IMR-90 (cell line): ENCODE results near the gene TEX38. TPM values are rescaled to one million over a fixed set of nuclear protein-coding genes. Genes with fewer than 3 reads are reported as not detected.

ENCODE experiments used
- ATAC-seq: fragments of 200-7000 bp; cut with Tn5 transposase; 2 replicates; pipeline ENCODE4 v1.9.1; 2020; ENCODE audit warnings: low read depth, mild to moderate bottlenecking, moderate library complexity
- BruUV-seq: library from RNA; stranded (reverse); fragments of 400-500 nt; replicated peaks from 2 replicates; lab custom pipeline; 2021; lab: Mats Ljungman, UMichigan
- CTCF ChIA-PET: fragments of 300-600 bp; formaldehyde crosslinking; extraction: SDS; loops from one replicate; lab custom pipeline; 2021; ENCODE audit warnings: antibody characterized with exemption; lab: Yijun Ruan, JAX
- POLR2A ChIA-PET: fragments of 300-600 bp; sonication (Branson Sonifier 250); formaldehyde crosslinking; loops from one replicate; lab custom pipeline; 2022; ENCODE audit warnings: antibody characterized with exemption; ENCODE audit not compliant: unreplicated experiment; lab: Charles Lee
- DNase-seq: peaks from one replicate; pipeline ENCODE4 v3.0.0; 2013
- H2AFZ ChIP-seq: replicated peaks from 2 replicates; pipeline ENCODE3; 2013; ENCODE audit warnings: low read length, mild to moderate bottlenecking; ENCODE audit not compliant: poor library complexity
- H2AK5ac ChIP-seq: 2 replicates; pipeline ENCODE4 v1.6.1; 2013; ENCODE audit warnings: low read depth, low read length, inconsistent platforms
- H2AK9ac ChIP-seq: replicated peaks from 2 replicates; pipeline ENCODE3; 2013; ENCODE audit warnings: mild to moderate bottlenecking, low read depth, low read length, moderate library complexity; ENCODE audit not compliant: poor library complexity
- H2BK120ac ChIP-seq: 2 replicates; pipeline ENCODE4 v1.6.1; 2013; ENCODE audit warnings: low read depth, low read length, inconsistent platforms
- H2BK15ac ChIP-seq: 3 replicates; pipeline ENCODE4 v1.6.1; 2013; ENCODE audit warnings: low read depth, low read length, inconsistent platforms
- H2BK20ac ChIP-seq: 2 replicates; pipeline ENCODE4 v1.6.1; 2013; ENCODE audit warnings: low read depth, mild to moderate bottlenecking, inconsistent platforms, low read length, moderate library complexity
- H2BK5ac ChIP-seq: 2 replicates; pipeline ENCODE4 v1.6.1; 2013; ENCODE audit warnings: mild to moderate bottlenecking, low read depth, low read length, inconsistent platforms; ENCODE audit not compliant: poor library complexity, severe bottlenecking
- H3K14ac ChIP-seq: replicated peaks from 2 replicates; pipeline ENCODE4 v1.6.1; 2013; ENCODE audit warnings: low read depth, low read length, inconsistent platforms
- H3K18ac ChIP-seq: 2 replicates; pipeline ENCODE4 v1.6.1; 2013; ENCODE audit warnings: low read depth, low read length, control low read depth
- H3K23ac ChIP-seq: 2 replicates; pipeline ENCODE4 v1.6.1; 2013; ENCODE audit warnings: low read depth, low read length, inconsistent platforms
- H3K27ac ChIP-seq: 2 replicates; pipeline ENCODE4 v1.5.1; 2013; ENCODE audit warnings: mild to moderate bottlenecking, control low read depth, low read length; ENCODE audit not compliant: insufficient read depth
- H3K27me3 ChIP-seq: 2 replicates; pipeline ENCODE4 v1.6.1; 2013; ENCODE audit warnings: low read length; ENCODE audit not compliant: control insufficient read depth, insufficient read depth
- H3K36me3 ChIP-seq: 2 replicates; pipeline ENCODE4 v1.6.1; 2013; ENCODE audit warnings: low read length, mixed read lengths; ENCODE audit not compliant: control insufficient read depth, insufficient read depth
- H3K4ac ChIP-seq: 2 replicates; pipeline ENCODE4 v1.6.1; 2013; ENCODE audit warnings: low read depth, low read length, inconsistent platforms
- H3K4me1 ChIP-seq: 2 replicates; pipeline ENCODE4 v1.6.1; 2013; ENCODE audit warnings: low read length, mixed read lengths; ENCODE audit not compliant: control insufficient read depth, insufficient read depth
- H3K4me2 ChIP-seq: 2 replicates; pipeline ENCODE4 v1.6.1; 2013; ENCODE audit warnings: low read depth, mild to moderate bottlenecking, control low read depth, low read length, moderate library complexity
- H3K4me3 ChIP-seq: 2 replicates; pipeline ENCODE4 v1.5.1; 2013; ENCODE audit warnings: low read depth, mild to moderate bottlenecking, control low read depth, low read length, moderate library complexity; ENCODE audit not compliant: insufficient read depth
- H3K56ac ChIP-seq: 2 replicates; pipeline ENCODE4 v1.6.1; 2013; ENCODE audit warnings: low read length, inconsistent platforms; ENCODE audit not compliant: insufficient read depth; ENCODE audit errors: extremely low read depth
- H3K79me1 ChIP-seq, 2 experiments: 2 replicates each; pipeline ENCODE4 v1.6.1; 2013; ENCODE audit warnings: low read length in 2 of 2, inconsistent platforms in 1 of 2, low read depth in 1 of 2
- H3K9ac ChIP-seq: 2 replicates; pipeline ENCODE4 v1.6.1; 2013; ENCODE audit warnings: low read depth, low read length, control low read depth
- H3K9me1 ChIP-seq: 2 replicates; pipeline ENCODE4 v1.6.1; 2013; ENCODE audit warnings: low read length, inconsistent platforms; ENCODE audit not compliant: insufficient read depth
- H3K9me3 ChIP-seq: 2 replicates; pipeline ENCODE4 v1.6.1; 2013; ENCODE audit warnings: low read length; ENCODE audit not compliant: control insufficient read depth, insufficient read depth
- H4K20me1 ChIP-seq: 2 replicates; pipeline ENCODE4 v1.6.1; 2013; ENCODE audit warnings: low read length, inconsistent platforms; ENCODE audit not compliant: insufficient read depth
- H4K5ac ChIP-seq: 2 replicates; pipeline ENCODE4 v1.6.1; 2013; ENCODE audit warnings: mild to moderate bottlenecking, low read depth, low read length, control low read depth
- H4K8ac ChIP-seq, 2 experiments: 2 replicates each; pipeline ENCODE4 v1.6.1; 2013; ENCODE audit warnings: low read depth in 2 of 2, low read length in 2 of 2, control low read depth in 1 of 2, inconsistent platforms in 1 of 2
- H4K91ac ChIP-seq: 2 replicates; pipeline ENCODE4 v1.6.1; 2013; ENCODE audit warnings: low read depth, low read length, inconsistent platforms; ENCODE audit not compliant: insufficient read depth
- BHLHE40 ChIP-seq: fragments of 150-350 bp; IDR thresholded peaks from 2 replicates; pipeline ENCODE4 v1.6.1; 2016; ENCODE audit warnings: mild to moderate bottlenecking, low read depth, low read length
- CEBPB ChIP-seq: IDR thresholded peaks from 2 replicates; pipeline ENCODE4 v1.6.1; 2012; ENCODE audit warnings: low read depth, low read length, improper control_type of control experiment
- CHD1 ChIP-seq: IDR thresholded peaks from 2 replicates; pipeline ENCODE4 v1.6.1; 2012; ENCODE audit warnings: low read depth, low read length, improper control_type of control experiment
- CTCF ChIP-seq: conservative IDR thresholded peaks from 2 replicates; pipeline ENCODE4 v1.5.1; 2012; ENCODE audit warnings: mild to moderate bottlenecking, low read depth, low read length, improper control_type of control experiment
- FOS ChIP-seq: fragments of 150-350 bp; IDR thresholded peaks from 2 replicates; pipeline ENCODE4 v1.6.1; 2016; ENCODE audit warnings: low read depth, low read length
- MAFK ChIP-seq: IDR thresholded peaks from 2 replicates; pipeline ENCODE4 v1.6.1; 2012; ENCODE audit warnings: low read depth, low read length, improper control_type of control experiment
- MXI1 ChIP-seq: IDR thresholded peaks from 2 replicates; pipeline ENCODE4 v1.6.1; 2012; ENCODE audit warnings: low read depth, mild to moderate bottlenecking, low read length, moderate library complexity, borderline replicate concordance
- RCOR1 ChIP-seq: IDR thresholded peaks from 2 replicates; pipeline ENCODE4 v1.6.1; 2012; ENCODE audit warnings: mild to moderate bottlenecking, low read length, improper control_type of control experiment; ENCODE audit not compliant: insufficient replicate concordance
- WGBS, 2 experiments: methylation state at CpG; one replicate each; pipeline versions ENCODE4 v1.1.5 to v1.1.7; 2013; ENCODE audit warnings: missing lambda C conversion rate in 2 of 2; ENCODE audit not compliant: insufficient read length in 1 of 2; ENCODE audit errors: extremely low coverage in 2 of 2; 5-methylcytosine and 5-hydroxymethylcytosine counted together
- dilution Hi-C: fragments of 300-500 bp; cut with HindIII; formaldehyde crosslinking; loops from one replicate; pipeline ENCODE4 v1.14.3; 2018; ENCODE audit warnings: low sequenced_read_pairs; ENCODE audit not compliant: unreplicated experiment
- in situ Hi-C: fragments of 300-500 bp; cut with MboI; formaldehyde crosslinking; loops from 3 replicates; pipeline ENCODE4 v1.14.3; 2019; ENCODE audit warnings: low sequenced_read_pairs, inconsistent platforms, mixed read lengths
- intact Hi-C: fragments of 100-400 bp; cut with micrococcal nuclease; formaldehyde crosslinking; loops from 2 replicates; pipeline ENCODE4 v1.10.0; 2022
- polyA plus RNA-seq, 3 experiments: library from polyadenylated mRNA; depleted of rRNA; stranded (reverse); fragments of >200 nt; gene quantifications; 2 replicates each; pipeline ENCODE4 v1.2.3, GENCODE V29; 2012; ENCODE audit warnings: low replicate concordance in 1 of 3
- total RNA-seq: library from RNA; depleted of rRNA; stranded (reverse); fragments of >200 nt; gene quantifications from 2 replicates; pipeline ENCODE4 v1.2.3, GENCODE V29; 2012
- TF ChIP-seq, protein P1 (sequence below): fragments of 150-350 bp; IDR thresholded peaks from 2 replicates; pipeline ENCODE4 v1.6.1; 2016; ENCODE audit warnings: low read depth, mild to moderate bottlenecking, low read length, moderate library complexity, borderline replicate concordance
- TF ChIP-seq, protein P2 (sequence below): fragments of 150-350 bp; IDR thresholded peaks from 2 replicates; pipeline ENCODE4 v1.6.1; 2017; ENCODE audit warnings: mild to moderate bottlenecking, antibody characterized with exemption, low read length, low read depth

The TEX38 gene
- total and polyA plus RNA-seq, 2 of the 4 experiments (the other 2 are of a cell fraction): not detected

- H3K79me1 ChIP-seq: 0 out of 4 replicates have a peak, but pooled peaks cover 0 to 3% of the 10 kb centered on the region in 2 experiments
- H2AK9ac ChIP-seq: no peak overlapping the region
- H3K4ac ChIP-seq: no peak overlapping the region
- no peak overlapping the region for H4K8ac ChIP-seq
- in situ Hi-C loops: no loop called here
- H2BK5ac ChIP-seq: no peak overlapping the region
- WGBS, 2 experiments: no CpG with 5 or more reads among the region's 3 CpGs
- intact Hi-C loops: no loop called here
- no peak overlapping the region for H2AK5ac ChIP-seq
- CTCF ChIA-PET: no interaction called here
- H4K91ac ChIP-seq: no peak overlapping the region
- no peak overlapping the region for H4K5ac ChIP-seq
- H3K18ac ChIP-seq: no peak overlapping the region
- H3K23ac ChIP-seq: no peak overlapping the region
- no peak overlapping the region for H3K27ac ChIP-seq
- H3K14ac ChIP-seq: no peak overlapping the region
- H3K9me1 ChIP-seq: no peaks in the 10 kb centered on the region
- H3K4me1 ChIP-seq: peaks cover 5% of the 10 kb centered on the region; the same call in 1 of the 2 replicates
- no peak overlapping the region for H3K56ac ChIP-seq
- POLR2A ChIA-PET: no interaction called here
- H2BK120ac ChIP-seq: no peak overlapping the region
- no TSS peak for BruUV-seq
- peaks cover 15% of the 10 kb centered on the region; the same call in 1 of the 2 replicates for H3K36me3 ChIP-seq
- no peak overlapping the region for H2AFZ ChIP-seq
- H4K20me1 ChIP-seq: no peaks in the 10 kb centered on the region
- no peak overlapping the region for H2BK15ac ChIP-seq
- no peak overlapping the region for H3K4me2 ChIP-seq
- no peak overlapping the region for H3K4me3 ChIP-seq
- dilution Hi-C loops: no loop called here
- no peak for ATAC-seq
- no peak overlapping the region for H2BK20ac ChIP-seq
- TF ChIP-seq CEBPB (no peak), CHD1 (no peak), MXI1 (no peak), BHLHE40 (no peak), FOS (no peak), CTCF (no peak), MAFK (no peak), RCOR1 (no peak)
- TF ChIP-seq, protein P1, sequence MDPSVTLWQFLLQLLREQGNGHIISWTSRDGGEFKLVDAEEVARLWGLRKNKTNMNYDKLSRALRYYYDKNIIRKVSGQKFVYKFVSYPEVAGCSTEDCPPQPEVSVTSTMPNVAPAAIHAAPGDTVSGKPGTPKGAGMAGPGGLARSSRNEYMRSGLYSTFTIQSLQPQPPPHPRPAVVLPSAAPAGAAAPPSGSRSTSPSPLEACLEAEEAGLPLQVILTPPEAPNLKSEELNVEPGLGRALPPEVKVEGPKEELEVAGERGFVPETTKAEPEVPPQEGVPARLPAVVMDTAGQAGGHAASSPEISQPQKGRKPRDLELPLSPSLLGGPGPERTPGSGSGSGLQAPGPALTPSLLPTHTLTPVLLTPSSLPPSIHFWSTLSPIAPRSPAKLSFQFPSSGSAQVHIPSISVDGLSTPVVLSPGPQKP: no peak
- TF ChIP-seq, protein P2, sequence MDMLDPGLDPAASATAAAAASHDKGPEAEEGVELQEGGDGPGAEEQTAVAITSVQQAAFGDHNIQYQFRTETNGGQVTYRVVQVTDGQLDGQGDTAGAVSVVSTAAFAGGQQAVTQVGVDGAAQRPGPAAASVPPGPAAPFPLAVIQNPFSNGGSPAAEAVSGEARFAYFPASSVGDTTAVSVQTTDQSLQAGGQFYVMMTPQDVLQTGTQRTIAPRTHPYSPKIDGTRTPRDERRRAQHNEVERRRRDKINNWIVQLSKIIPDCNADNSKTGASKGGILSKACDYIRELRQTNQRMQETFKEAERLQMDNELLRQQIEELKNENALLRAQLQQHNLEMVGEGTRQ: no peak
- H3K9me3 ChIP-seq: 0 out of 2 replicates have a peak, but pooled peaks cover 2% of the 10 kb centered on the region
- no peaks in the 10 kb centered on the region for H3K27me3 ChIP-seq
- no peak for DNase-seq
- no peak overlapping the region for H3K9ac ChIP-seq
These were observed 21.2 kb upstream of the TEX38 start for GRCh38 chr1:46650491-46650890.
